OCI-LY7 (cell line): Measurements from ENCODE around the gene PLXDC1.
"Not testable (repeated sequence)": the region's sequence is repeated elsewhere in the genome, so short reads cannot be mapped to it uniquely, and the experiment has no call there.

Source experiments
- EZH2phosphoT487 ChIP-seq: fragments of 200-600 bp; sonication (generic); IDR thresholded peaks from 2 replicates; pipeline ENCODE4 v1.6.1; 2018; ENCODE audit warnings: low read depth, borderline replicate concordance, mild to moderate bottlenecking, mixed run types, antibody characterized with exemption, low read length, moderate library complexity, mixed read lengths
- TF ChIP-seq, protein P1 (sequence below): fragments of 200-600 bp; sonication (generic); conservative IDR thresholded peaks from 2 replicates; pipeline ENCODE4 v1.5.1; 2014; ENCODE audit warnings: mild to moderate bottlenecking, antibody characterized with exemption, low read length, moderate library complexity, mixed read lengths

DNA sequence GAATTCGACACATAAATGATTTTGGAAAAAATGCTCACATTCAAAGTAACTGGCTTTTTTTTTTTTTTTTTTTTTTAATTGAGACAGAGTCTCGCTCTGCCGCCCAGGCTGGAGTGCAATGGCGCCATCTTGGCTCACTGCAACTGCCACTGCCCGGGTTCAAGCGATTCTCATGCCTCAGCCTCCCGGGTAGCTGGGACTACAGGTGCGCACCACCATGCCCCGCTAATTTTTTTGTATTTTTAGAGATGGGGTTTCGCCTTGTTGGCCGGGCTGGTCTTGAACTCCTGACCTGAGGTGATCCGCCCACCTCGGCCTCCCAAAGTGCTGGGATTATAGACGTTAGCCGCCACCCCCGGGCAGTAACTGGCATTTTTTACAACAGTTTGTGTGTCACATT is 115.9 kb downstream of the PLXDC1 start:
- TF ChIP-seq, protein P1, sequence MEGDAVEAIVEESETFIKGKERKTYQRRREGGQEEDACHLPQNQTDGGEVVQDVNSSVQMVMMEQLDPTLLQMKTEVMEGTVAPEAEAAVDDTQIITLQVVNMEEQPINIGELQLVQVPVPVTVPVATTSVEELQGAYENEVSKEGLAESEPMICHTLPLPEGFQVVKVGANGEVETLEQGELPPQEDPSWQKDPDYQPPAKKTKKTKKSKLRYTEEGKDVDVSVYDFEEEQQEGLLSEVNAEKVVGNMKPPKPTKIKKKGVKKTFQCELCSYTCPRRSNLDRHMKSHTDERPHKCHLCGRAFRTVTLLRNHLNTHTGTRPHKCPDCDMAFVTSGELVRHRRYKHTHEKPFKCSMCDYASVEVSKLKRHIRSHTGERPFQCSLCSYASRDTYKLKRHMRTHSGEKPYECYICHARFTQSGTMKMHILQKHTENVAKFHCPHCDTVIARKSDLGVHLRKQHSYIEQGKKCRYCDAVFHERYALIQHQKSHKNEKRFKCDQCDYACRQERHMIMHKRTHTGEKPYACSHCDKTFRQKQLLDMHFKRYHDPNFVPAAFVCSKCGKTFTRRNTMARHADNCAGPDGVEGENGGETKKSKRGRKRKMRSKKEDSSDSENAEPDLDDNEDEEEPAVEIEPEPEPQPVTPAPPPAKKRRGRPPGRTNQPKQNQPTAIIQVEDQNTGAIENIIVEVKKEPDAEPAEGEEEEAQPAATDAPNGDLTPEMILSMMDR, result not testable (repeated sequence)
- not testable (repeated sequence) for TF ChIP-seq EZH2phosphoT487
